ENCODE data around the gene CEP164.

The CEP164 gene

DNA sequence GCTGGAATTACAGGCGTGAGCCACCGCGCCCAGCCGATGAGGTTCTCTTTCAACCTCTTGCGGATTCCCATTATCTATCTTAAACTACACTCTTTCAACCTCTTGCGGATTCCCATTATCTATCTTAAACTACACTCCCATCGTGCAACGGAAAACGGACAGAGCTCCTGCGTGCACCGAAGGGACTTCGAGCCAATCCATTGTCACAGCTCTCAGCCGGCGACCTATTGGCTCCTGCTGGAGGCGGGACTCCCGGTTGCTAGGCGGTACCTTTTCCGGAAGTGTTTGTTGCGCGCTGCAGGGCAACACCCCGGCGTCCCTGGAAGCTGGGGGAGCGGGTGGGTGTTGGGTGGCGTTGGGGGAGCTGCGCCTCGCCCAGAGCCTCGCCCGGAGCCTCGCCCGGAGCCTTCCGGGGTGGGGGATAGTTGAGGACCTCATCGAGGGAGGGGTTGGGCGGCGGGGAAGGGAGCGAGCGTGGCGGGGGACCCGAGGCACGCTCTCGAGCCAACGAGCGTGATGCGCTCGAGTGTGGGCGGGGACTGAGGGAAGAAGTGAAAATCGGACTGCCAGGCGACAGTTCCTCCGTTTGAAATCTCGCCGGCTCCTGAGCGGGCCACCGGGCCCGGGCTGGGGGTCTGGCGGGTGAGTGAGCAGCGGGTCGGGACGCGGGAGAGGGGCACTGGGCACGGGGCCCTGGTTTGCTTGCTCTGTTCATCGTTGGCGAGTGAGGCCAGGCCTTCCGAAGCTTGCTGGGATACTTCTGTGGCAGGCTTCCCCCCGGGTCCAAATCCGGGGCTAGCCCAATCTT lies at the start of gene CEP164:
TSS of gene CEP164 (plus strand) at position 288 of the 808 bp plus-strand sequence. CDS start 10,733 bp downstream, outside the sequence.
- peak; percentile 85 to 94 for DNase-seq (ENCODE audit: low read depth in 1 of 2, low spot score in 1 of 2)

DNA sequence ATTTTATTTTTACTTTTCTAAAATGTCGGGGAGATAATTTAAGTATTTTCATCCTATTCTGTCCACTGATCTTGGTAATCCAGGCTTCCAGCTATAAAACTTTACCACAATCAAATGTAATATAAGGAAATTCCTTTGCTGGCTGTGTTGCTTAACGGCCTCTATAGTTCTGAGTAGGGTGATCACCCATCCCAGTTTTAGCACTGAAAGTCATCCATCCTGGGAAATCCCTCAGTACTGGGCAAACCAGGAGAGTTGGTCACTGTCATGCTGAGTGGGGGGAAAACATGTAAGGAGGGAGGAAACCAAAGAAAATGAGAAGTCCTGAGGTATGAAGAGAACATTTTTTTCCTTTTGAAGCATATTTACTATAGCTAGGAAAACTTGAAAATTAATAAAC lies 49.3 kb upstream of the CEP164 start:
- no peak for DNase-seq (ENCODE audit: low read depth in 1 of 2, low spot score in 1 of 2)

DNA sequence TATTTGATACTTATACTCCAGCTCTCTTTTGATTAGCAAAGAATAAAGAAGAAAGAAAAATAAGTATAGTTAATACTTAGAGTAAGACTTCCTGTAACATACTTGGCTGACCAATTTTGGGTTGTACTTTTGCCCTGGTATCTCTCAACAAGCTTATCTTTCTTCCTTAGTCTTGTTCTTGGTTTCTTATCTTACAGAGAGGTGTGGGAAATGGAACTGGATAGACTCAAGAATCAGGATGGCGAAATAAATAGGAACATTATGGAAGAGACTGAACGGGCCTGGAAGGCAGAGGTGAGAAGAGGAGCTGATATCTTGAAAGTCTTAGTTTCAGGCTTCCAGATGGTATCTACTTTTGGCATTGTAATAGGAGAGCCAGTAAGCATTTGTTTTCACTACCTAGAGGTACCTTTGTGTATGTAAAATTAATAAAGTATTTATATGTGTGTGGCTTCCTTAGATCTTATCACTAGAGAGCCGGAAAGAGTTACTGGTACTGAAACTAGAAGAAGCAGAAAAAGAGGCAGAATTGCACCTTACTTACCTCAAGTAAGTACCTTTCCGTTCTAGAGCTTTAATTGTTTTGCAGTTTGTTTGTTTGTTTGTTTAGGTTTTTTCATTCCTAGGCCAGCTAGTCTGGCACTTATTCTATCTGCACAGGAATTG lies 47.8 kb upstream of the CEP164 start:
- DNase-seq (ENCODE audit: low read depth in 1 of 2, low spot score in 1 of 2), result no peak

DNA sequence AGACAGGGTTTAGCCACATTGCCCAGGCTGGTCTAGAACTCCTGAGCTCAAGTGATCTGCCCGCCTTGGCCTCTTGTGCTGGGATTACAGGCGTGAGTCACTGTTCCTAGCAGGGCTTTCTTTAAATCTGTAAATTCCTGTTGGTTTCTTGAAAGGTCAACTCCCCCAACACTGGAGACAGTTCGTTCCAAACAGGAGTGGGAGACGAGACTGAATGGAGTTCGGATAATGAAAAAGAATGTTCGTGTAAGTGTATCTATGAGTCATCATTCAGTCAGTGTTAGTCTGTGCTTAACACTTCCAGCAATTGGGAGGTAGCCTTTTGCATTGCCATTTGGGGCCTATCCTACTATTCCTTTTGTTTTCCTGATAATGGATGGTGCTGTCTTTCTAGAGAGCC lies 46.5 kb upstream of the CEP164 start:
- DNase-seq (ENCODE audit: low read depth in 1 of 2, low spot score in 1 of 2), result no peak

DNA sequence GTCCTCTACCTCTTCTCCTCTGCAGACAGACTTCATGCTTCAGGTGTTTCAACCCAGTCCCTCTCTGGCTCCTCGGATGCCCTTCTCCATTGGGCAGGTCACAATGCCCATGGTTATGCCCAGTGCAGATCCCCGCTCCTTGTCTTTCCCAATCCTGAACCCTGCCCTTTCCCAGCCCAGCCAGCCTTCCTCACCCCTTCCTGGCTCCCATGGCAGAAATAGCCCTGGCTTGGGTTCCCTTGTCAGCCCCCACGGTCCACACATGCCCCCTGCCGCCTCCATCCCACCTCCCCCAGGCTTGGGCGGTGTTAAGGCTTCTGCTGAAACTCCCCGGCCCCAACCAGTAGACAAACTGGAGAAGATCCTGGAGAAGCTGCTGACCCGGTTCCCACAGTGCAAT lies 45.8 kb upstream of the CEP164 start:
- no peak for DNase-seq (ENCODE audit: low read depth in 1 of 2, low spot score in 1 of 2)

DNA sequence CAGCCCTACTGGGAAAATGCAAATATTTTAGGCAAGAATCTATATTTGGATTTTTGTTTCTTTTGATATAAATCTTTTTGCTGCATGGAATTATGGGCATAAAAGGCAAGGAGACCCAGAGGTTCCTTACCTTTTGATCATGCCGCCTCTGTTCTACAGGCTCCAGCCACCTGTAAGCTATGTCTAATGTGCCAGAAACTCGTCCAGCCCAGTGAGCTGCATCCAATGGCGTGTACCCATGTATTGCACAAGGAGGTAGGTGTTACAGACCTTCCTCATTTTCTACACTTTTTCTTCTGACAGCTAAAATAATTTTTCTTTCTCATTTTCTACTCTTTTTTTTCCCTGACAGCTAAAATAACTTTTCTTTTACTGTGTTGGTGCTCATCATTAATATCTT lies 44.7 kb upstream of the CEP164 start:
- no peak for DNase-seq (ENCODE audit: low read depth in 1 of 2, low spot score in 1 of 2)

DNA sequence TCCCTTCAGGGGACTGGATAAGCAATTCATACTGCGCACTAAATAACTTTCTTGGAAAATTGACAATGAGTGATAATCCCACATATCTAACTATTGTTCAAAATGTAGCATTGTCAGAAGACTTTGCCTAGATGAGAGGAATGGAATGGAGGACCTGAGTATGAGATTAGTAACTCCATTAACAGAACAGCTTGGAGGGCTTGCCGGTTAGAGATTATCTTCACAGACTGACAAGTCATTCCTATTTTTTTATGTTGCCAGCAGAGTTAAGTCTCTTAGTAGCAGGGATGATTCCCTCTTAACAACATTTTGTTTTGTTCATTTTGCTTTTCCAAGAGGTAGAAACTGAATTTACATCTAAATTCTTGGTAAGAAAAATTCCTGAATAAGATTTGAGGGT lies 43.6 kb upstream of the CEP164 start:
- DNase-seq (ENCODE audit: low read depth in 1 of 2, low spot score in 1 of 2), result no peak

DNA sequence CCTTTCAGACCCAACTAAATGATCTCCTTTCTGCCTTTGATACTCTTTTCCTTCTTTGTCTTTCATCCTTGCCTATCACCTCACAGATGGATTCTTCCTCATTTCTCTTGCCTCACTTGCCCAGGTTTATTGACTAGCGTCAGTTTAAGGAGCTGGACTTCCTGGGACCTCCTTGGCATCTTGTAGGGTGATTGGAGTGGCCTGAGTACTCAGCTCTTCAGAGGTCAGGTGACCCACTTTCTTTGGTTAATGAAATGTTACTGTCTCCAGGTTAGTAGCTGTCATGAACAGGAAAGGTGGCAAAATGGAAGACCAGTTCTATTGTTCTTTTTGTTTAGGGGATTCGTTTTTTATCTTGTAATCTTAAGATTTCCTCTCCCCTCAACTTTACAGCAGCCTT lies 41.1 kb upstream of the CEP164 start:
- DNase-seq (ENCODE audit: low read depth in 1 of 2, low spot score in 1 of 2), result no peak

DNA sequence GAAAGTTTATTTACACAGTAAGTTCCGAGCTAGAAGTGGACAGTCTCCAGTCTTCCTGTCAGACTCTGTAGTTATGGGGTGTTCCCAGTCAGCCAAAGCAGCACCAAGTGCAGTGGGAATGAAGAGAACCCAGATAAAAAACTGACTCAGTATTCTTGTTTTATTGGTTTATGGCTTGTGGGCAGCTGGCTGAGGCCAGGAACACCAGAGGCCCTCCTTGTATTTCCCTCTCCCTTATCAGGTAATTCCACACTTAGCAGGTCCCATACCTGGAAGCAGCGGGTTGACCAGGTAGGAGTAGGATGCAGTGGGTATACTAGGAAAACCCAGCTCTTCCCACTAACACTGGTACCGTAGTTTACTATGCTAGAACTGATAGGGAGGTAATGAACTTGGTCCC lies 40.0 kb upstream of the CEP164 start:
- no peak for DNase-seq (ENCODE audit: low read depth in 1 of 2, low spot score in 1 of 2)

DNA sequence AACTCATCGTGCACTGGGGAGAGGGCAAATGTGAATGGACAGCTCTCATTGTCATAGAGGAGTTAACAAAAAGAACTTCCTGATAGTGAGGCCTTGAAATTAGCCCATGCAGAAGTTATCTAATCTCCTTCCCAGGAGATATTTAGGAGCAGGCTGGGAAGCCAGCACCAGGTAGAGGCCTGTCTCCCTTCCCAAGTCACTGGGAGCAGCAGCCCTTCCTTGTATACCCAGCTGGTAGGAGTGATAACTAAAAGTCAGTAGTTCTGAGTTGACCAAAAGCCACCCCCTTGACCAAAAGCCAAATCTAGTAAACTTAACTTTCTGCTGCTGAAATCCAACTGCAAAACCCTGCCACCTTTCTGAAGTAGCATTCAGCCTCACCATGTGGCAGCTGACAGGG lies 37.9 kb upstream of the CEP164 start:
- no peak for DNase-seq (ENCODE audit: low read depth in 1 of 2, low spot score in 1 of 2)

DNA sequence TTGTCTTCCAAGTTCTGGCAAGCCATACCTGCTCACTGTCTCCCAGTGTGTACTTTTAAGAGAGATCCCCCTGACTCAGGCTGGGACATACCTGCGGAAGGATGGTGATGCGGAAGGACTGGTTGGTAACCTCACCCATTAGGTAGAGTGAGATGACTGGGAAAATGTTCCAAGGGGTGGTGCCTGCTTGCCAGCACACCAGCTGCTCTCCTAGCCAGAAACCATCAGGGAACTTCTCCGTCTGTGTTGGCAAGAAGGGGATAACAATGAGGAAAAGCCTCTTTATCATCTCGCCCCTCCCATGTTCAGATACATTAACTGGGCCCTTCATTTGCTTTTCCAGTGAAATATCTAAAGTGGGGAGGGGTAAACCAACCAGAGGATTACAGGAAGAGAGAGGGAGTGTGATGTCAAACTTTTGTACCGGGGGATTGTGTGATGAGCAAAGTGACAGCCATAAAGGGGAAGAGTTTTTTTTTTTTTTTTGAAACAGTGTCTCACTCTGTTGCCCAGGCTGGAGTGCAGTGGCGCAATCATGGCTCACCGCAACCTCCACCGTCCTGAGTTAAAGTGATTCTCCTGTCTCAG lies 36.8 kb upstream of the CEP164 start, which contains the start of gene BACE1-AS:
TSS of gene BACE1-AS (plus strand) at position 538 of the 588 bp plus-strand sequence.
- no peak for DNase-seq (ENCODE audit: low read depth in 1 of 2, low spot score in 1 of 2)

DNA sequence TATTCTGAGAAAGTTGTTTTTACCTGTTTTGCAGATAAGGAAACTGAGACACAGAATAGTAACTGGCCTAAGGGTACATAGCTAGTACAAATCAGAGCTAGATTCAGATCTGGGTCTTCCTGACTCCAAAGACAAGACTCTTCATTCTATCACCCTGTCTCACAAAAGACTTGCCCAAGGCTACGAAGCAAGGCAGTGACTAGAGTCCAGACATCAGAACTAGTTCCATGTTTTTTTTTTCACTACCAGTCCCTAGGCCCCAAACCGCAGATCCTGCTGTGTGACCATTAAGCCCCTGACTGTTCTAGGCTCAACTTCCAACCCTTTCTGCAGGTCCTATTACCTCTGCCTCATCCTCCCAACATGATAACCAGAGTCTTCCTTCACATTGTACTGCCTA lies 35.0 kb upstream of the CEP164 start:
- no peak for DNase-seq (ENCODE audit: low read depth in 1 of 2, low spot score in 1 of 2)

DNA sequence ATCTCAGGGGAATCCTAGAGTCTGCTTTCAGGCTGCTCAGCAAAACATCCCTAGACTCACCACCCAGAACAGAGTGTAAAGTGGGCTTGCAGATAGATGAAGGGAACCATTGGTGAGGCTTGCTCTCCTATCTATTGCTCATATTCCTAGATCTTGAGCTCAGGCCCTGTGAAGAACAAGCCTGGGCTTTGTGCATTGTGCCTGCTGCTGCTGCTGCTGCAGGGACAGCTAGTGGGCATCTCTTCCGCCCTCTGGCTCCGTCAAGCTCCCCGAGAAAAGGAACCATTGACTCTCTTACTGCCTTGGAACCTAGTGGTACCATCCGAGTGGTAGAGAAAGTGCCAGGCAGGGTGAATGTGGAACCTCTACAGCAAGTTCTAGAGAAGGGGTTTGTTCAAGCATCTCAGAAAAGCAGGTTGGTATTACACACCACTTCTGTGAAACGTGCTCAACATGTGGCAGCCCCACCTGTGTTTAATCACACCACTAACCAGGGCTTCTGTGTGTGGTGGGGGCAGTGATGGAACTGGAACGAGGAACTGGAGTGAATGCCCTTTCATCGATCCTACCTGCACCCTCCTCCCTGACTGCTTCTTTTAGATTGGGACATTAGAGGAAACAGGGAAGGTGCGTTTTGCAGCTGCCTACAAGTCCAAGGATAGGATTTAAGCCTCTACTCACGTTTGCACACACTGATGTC lies 32.1 kb upstream of the CEP164 start:
- DNase-seq (ENCODE audit: low read depth in 1 of 2, low spot score in 1 of 2), result no peak

DNA sequence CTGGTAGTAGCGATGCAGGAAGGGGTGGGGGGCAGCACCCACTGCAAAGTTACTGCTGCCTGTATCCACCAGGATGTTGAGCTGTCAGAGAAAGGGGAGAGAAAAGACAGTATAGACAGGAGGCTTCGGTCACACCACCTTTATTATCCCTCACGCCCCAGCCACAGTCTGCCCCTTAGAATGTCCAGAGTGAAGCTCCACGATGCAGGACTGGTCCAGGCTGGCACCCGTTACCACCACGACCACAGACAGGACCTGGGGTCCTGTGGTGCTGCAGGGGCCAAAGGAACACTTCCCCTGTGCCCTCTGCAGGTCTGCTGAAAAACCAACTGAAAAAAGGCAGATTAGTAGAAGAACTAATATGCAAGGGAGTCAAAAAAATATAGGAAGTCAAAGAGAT lies 30.8 kb upstream of the CEP164 start:
- no peak for DNase-seq (ENCODE audit: low read depth in 1 of 2, low spot score in 1 of 2)

DNA sequence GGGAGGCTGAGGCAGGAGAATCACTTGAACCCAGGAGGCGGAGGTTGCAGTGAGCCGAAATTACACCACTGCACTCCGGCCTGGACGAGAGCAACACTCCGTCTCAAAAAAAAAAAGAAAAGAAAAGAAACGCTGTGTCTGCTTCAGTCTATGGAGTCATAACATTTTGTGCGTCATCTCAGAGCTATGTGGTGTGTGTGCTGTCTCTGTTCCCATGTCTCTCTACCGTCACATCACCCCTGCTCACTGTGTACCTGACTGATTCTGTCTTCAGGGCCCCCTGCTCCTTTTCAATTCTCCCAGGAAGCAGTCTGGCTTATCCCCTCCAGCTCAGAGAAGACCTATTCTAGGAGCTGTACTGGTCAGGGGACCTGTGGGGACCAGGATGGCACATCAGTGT lies 29.5 kb upstream of the CEP164 start:
- DNase-seq (ENCODE audit: low read depth in 1 of 2, low spot score in 1 of 2), result no peak

DNA sequence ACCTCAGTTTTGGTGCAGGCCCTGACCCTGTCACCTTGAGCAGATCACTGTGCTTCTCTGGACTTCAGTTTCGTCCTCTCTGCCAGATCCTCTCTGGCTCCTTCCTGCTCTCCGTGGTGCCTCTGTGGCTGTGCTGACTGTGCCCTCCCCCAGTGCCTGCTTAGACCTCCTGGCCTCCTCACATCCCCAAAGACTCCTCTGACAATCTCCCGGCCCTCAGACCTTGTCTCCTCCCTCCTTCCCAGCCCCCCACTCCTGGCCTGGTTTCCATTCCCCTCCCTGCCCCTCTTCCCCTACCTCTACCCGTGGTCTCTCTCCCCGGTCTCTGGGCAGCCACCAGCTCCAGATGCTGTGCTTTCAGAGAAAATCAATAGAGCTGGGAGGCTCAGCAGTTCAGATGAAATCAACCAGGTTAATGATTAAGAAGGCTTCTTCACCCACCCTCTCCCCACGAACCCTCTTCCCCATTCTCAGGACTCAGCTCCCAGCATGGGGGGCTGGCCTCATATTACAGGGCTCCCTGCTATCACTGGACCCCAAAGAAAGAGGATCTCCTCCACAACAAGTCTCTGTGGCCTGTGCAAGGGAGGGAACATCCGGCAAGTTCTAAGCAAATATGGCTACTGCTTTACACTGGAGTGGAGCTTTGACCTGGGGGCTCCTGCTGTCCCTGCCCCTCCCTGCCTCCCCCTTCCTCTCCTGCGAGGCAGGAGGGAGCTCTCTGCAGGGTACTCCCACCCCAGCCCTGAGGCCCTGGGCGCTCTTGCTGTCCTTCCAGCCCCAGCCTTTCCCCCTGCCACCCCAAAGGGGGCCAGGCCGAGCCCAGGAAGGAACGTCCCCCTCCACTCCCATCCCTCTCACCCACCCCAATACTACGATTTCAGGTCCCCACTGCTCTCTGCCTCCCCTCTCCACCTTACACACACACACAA lies 28.0 kb upstream of the CEP164 start:
- DNase-seq (ENCODE audit: low read depth in 1 of 2, low spot score in 1 of 2), result no peak

DNA sequence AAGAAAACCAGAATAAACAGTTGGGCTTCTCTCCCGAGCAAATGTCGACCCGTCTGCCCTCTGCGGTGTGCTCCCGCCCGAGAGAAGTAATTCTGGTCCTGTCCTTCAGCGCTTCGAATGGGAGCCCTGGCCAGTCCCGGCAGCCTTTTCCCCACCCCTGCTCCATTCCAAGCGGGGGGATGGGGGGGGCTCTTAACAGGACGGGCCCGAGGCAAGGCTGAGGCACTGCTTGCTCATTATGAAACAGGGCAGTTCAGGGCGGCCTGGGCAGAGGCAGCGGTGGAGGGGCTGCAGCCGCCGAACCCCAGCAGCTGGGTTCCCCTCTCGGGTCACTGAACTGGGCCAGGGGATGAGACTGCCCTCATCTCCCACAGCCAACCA lies 27.4 kb upstream of the CEP164 start:
- no peak for DNase-seq (ENCODE audit: low read depth in 1 of 2, low spot score in 1 of 2)

DNA sequence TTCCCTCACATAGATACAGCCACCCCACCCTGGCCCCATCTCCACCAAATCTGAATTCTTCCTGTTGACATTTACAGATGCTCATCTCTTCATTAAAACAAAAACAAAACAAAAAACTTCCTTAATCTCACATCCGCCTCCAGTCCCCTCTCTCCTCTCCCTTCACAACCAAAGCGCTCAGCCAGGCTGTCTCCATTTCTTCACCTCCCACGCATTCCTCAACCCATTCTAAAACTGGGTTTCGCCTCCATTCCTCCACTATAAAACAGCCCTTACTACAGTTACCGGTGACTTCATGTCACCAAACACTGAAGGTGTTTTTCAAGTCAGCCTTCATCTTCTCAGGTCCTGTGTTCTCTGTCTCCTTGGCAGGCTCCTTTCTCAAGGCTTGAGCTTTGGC lies 26.9 kb upstream of the CEP164 start:
- DNase-seq (ENCODE audit: low read depth in 1 of 2, low spot score in 1 of 2), result no peak

DNA sequence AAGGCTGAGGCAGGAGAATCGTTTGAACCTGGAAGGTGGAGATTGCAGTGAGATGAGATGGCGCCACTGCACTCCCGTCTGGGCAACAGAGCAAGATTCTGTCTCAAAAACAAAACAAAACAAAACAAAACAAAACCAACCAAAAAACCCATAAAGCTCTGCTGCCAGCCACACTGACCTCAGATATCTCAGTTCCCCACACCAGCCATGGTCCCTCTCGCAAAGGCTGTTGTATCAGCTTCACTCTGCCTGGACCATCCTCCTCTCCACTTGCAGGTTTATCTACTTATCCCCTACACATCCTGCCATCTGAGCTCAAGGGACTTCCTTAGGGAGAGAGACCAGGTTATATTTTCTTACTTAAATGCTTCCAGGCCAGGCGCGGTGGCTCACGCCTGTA lies 25.4 kb upstream of the CEP164 start:
- DNase-seq (ENCODE audit: low read depth in 1 of 2, low spot score in 1 of 2), result no peak

DNA sequence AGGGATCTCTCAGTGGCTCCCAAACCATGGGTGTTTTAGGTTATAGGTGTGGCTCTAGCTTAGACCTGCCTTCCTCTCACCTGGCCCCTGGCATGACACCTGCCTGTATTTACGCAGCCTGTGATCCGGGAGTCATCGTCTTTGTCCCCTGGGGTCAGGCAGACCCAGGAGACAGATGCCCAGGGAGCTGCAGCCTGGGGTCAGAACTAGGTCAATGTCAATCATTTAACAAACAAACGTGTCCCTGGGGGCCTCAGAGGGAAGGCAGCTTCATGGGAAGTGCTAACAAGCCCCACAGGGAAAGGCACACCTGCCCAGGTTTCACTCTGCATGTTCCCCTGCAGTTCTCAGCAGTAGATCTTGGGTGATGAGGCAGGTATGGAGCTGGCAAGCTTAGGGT lies 24.6 kb upstream of the CEP164 start:
- DNase-seq (ENCODE audit: low read depth in 1 of 2, low spot score in 1 of 2), result no peak

All from activated CD4-positive, alpha-beta T cell treated with anti-CD3 and anti-CD28 coated beads, Interleukin-2, amount 50 U/mL, for 24 hours (primary cell).